ENCODE measurements around the gene PIAS3. TPM values are rescaled to one million over a fixed set of nuclear protein-coding genes. Genes with fewer than 3 reads are reported as not detected.

Gene PIAS3
- total and polyA plus RNA-seq, 10 donors: 10.1 to 29.5 (median 20.6) TPM

- no peak for DNase-seq
- WGBS, 5 donors: 63 to 92% (median 80%) methylated on average over 1 of the region's 1 CpG
- Histone ChIP-seq H3K9me3 (no peaks in the 10 kb centered on the region), H3K27me3 (replicated peaks in 1 of 7) (no peaks in the 10 kb centered on the region), H3K4me1 (peaks cover 0 to 34% (median 20%) of the 10 kb centered on the region in 6 donors), H3K36me3 (no peaks in the 10 kb centered on the region), H3K27ac (peak overlapping the region in 7 of 8 donors; percentile 55 to 80 (median 74)), H3K4me3 (no peak overlapping the region)
- no peak for TF ChIP-seq CTCF (IDR thresholded peaks at IDR 0.05 in 8 of 11, conservative IDR thresholded peaks at IDR 0.05 in 3 of 11)
- no peak for TF ChIP-seq POLR2A (IDR thresholded peaks at IDR 0.05)
- intact Hi-C loops (cut with DNase I; ENCODE audit: low total_unique reads): loop anchor here (5.0 kb wide), 1 partner anchor 121 kb away; no protein-coding TSS in a partner anchor
Measured at GRCh38 chr1:145891143-145891542, 32.3 kb upstream of the PIAS3 start.

- Histone ChIP-seq H3K9me3 (no peaks in the 10 kb centered on the region), H3K4me1 (peaks cover 6 to 48% (median 30%) of the 10 kb centered on the region in 6 donors), H3K36me3 (no peaks in the 10 kb centered on the region), H3K27me3 (replicated peaks in 1 of 7) (peaks cover 0 to 8% (median 0%) of the 10 kb centered on the region in 7 donors), H3K27ac (no peak overlapping the region), H3K4me3 (no peak overlapping the region)
- WGBS, 5 donors: 74 to 96% (median 76%) methylated on average over 3 of the region's 3 CpGs
- no peak for TF ChIP-seq POLR2AphosphoS5 (IDR thresholded peaks at IDR 0.05)
- TF ChIP-seq POLR2A (IDR thresholded peaks at IDR 0.05): no peak
- TF ChIP-seq CTCF (IDR thresholded peaks at IDR 0.05 in 8 of 11, conservative IDR thresholded peaks at IDR 0.05 in 3 of 11): no peak
- no peak for DNase-seq
- intact Hi-C loops (cut with DNase I; ENCODE audit: low total_unique reads): loop anchor here (5.0 kb wide), 1 partner anchor 123 kb away; no protein-coding TSS in a partner anchor
Measured at GRCh38 chr1:145889722-145890121, 30.8 kb upstream of the PIAS3 start.

GRCh38 chr1:145887631-145888030, 28.8 kb upstream of the PIAS3 start:
- Histone ChIP-seq H3K4me1 (peaks cover 6 to 45% (median 28%) of the 10 kb centered on the region in 6 donors), H3K4me3 (no peak overlapping the region), H3K36me3 (no peaks in the 10 kb centered on the region), H3K27ac (no peak overlapping the region), H3K9me3 (no peaks in the 10 kb centered on the region), H3K27me3 (replicated peaks in 1 of 7) (peaks cover 0 to 24% (median 0%) of the 10 kb centered on the region in 7 donors)
- no peak for TF ChIP-seq CTCF (IDR thresholded peaks at IDR 0.05 in 8 of 11, conservative IDR thresholded peaks at IDR 0.05 in 3 of 11)
- intact Hi-C loops (cut with DNase I; ENCODE audit: low total_unique reads): no loop called here
- DNase-seq: no peak
- WGBS, 5 donors: 88 to 96% (median 89%) methylated on average over 5 of the region's 5 CpGs

- Histone ChIP-seq H3K4me3 (no peak overlapping the region), H3K27ac (no peak overlapping the region), H3K27me3 (replicated peaks in 1 of 7) (peaks cover 0 to 24% (median 0%) of the 10 kb centered on the region in 7 donors), H3K9me3 (no peaks in the 10 kb centered on the region), H3K36me3 (no peaks in the 10 kb centered on the region), H3K4me1 (peaks cover 6 to 36% (median 24%) of the 10 kb centered on the region in 6 donors)
- WGBS, 5 donors: 53 to 74% (median 62%) methylated on average over 8 of the region's 8 CpGs
- intact Hi-C loops (cut with DNase I; ENCODE audit: low total_unique reads): no loop called here
- DNase-seq: no peak
- TF ChIP-seq POLR2AphosphoS5 (IDR thresholded peaks at IDR 0.05): no peak
- no peak for TF ChIP-seq POLR2A (IDR thresholded peaks at IDR 0.05)
- TF ChIP-seq CTCF (IDR thresholded peaks at IDR 0.05 in 8 of 11, conservative IDR thresholded peaks at IDR 0.05 in 3 of 11): no peak
Measured at GRCh38 chr1:145886816-145887215, 27.9 kb upstream of the PIAS3 start.
